PC-3 (cell line): ENCODE measurements around the gene DNER. TPM values are rescaled to one million over a fixed set of nuclear protein-coding genes. Genes with fewer than 3 reads are reported as not detected.
A peak's percentile ranks its signal among the peaks of the same experiment; 100 is the strongest.

ENCODE experiments used
- ATAC-seq: fragments of 200-7000 bp; cut with Tn5 transposase; 2 replicates; pipeline ENCODE4 v1.9.1; 2020; ENCODE audit warnings: mild to moderate bottlenecking, moderate library complexity
- BruUV-seq: library from RNA; stranded (reverse); fragments of 400-500 nt; replicated peaks from 2 replicates; lab custom pipeline; 2021; lab: Mats Ljungman, UMichigan
- CTCF ChIA-PET: fragments of 300-600 bp; sonication (Branson Sonifier 250); formaldehyde crosslinking; loops from one replicate; lab custom pipeline; 2022; ENCODE audit warnings: antibody characterized with exemption; lab: Charles Lee
- POLR2A ChIA-PET: fragments of 300-600 bp; sonication (Branson Sonifier 250); formaldehyde crosslinking; loops from one replicate; lab custom pipeline; 2022; ENCODE audit warnings: antibody characterized with exemption; ENCODE audit not compliant: unreplicated experiment; lab: Charles Lee
- DNase-seq: peaks from one replicate; pipeline ENCODE4 v3.0.0-alpha.2; 2015
- H2AFZ ChIP-seq: fragments of 300-600 bp; sonication (generic); 2 replicates; pipeline ENCODE4 v1.6.0; 2016; ENCODE audit warnings: antibody characterized with exemption, low read length
- H3F3A ChIP-seq: fragments of 300-600 bp; sonication (generic); one replicate; pipeline ENCODE4 v1.6.0; 2017; ENCODE audit warnings: antibody characterized with exemption, low read length, control low read depth, mild to moderate bottlenecking; ENCODE audit not compliant: unreplicated experiment
- H3K27ac ChIP-seq: fragments of 300-600 bp; sonication (generic); 2 replicates; pipeline ENCODE4 v1.5.1; 2016; ENCODE audit warnings: mild to moderate bottlenecking, low read length
- H3K27me3 ChIP-seq: fragments of 300-600 bp; sonication (generic); 2 replicates; pipeline ENCODE4 v1.6.1; 2016; ENCODE audit warnings: low read length, mixed read lengths
- H3K36me3 ChIP-seq: fragments of 300-600 bp; sonication (generic); 2 replicates; pipeline ENCODE4 v1.6.1; 2016; ENCODE audit warnings: low read depth, mixed run types, low read length, mixed read lengths
- H3K4me1 ChIP-seq: fragments of 300-600 bp; sonication (generic); 2 replicates; pipeline ENCODE4 v1.5.1; 2016; ENCODE audit warnings: low read length; ENCODE audit not compliant: insufficient read depth
- H3K4me2 ChIP-seq: fragments of 300-600 bp; sonication (generic); 2 replicates; pipeline ENCODE4 v1.6.0; 2016; ENCODE audit warnings: low read length
- H3K4me3 ChIP-seq: fragments of 300-600 bp; sonication (generic); 2 replicates; pipeline ENCODE4 v1.5.1; 2016; ENCODE audit warnings: mild to moderate bottlenecking, low read length, mixed read lengths
- H3K79me2 ChIP-seq: fragments of 300-600 bp; sonication (generic); 2 replicates; pipeline ENCODE4 v1.6.1; 2017; ENCODE audit warnings: low read length, mixed read lengths
- H3K9ac ChIP-seq: fragments of 300-600 bp; sonication (generic); 2 replicates; pipeline ENCODE4 v1.6.0; 2016; ENCODE audit warnings: mild to moderate bottlenecking, low read length
- H3K9me2 ChIP-seq: fragments of 300-600 bp; sonication (generic); replicated peaks from 2 replicates; pipeline ENCODE4 v1.6.1; 2016; ENCODE audit warnings: mixed run types, low read length, mixed read lengths
- H3K9me3 ChIP-seq: fragments of 300-600 bp; sonication (generic); 2 replicates; pipeline ENCODE4 v1.6.1; 2016; ENCODE audit warnings: low read length, mixed read lengths
- H4K20me1 ChIP-seq: fragments of 300-600 bp; sonication (generic); 2 replicates; pipeline ENCODE4 v1.6.1; 2016; ENCODE audit warnings: low read length, mixed read lengths
- CTCF ChIP-seq: fragments of 300-600 bp; sonication (generic); conservative IDR thresholded peaks from 2 replicates; pipeline ENCODE4 v1.5.1; 2017; ENCODE audit warnings: antibody characterized with exemption, low read depth, mild to moderate bottlenecking, low read length
- EZH2 ChIP-seq: fragments of 300-600 bp; sonication (generic); IDR thresholded peaks from one replicate; pipeline ENCODE4 v1.6.1; 2017; ENCODE audit warnings: antibody characterized with exemption, mild to moderate bottlenecking, low read length; ENCODE audit not compliant: unreplicated experiment
- EZH2phosphoT487 ChIP-seq: fragments of 300-600 bp; sonication (generic); IDR thresholded peaks from 2 replicates; pipeline ENCODE4 v1.6.1; 2018; ENCODE audit warnings: mild to moderate bottlenecking, antibody characterized with exemption, low read length, borderline replicate concordance
- intact Hi-C: fragments of 100-400 bp; cut with micrococcal nuclease; formaldehyde crosslinking; loops from 2 replicates; pipeline ENCODE4 v1.9.0; 2023
- total RNA-seq: library from RNA; depleted of rRNA; stranded (reverse); fragments of >200 nt; gene quantifications from 2 replicates; pipeline ENCODE4 v1.2.3, GENCODE V29; 2014

DNER gene
- total RNA-seq, 1 experiment from 2014 or later: 1.1 TPM

- DNase-seq: no peak
- H3K27ac ChIP-seq: peak overlapping the region; percentile 90
Observed at GRCh38 chr2:229344955-229345354, 369.4 kb downstream of the DNER start.

GRCh38 chr2:229344151-229344551 is 370.2 kb downstream of the DNER start:
- Histone ChIP-seq H3F3A (no peaks in the 10 kb centered on the region), H3K9me2 (no peaks in the 10 kb centered on the region), H3K4me2 (peak overlapping the region; percentile 55), H3K36me3 (no peaks in the 10 kb centered on the region), H3K27ac (peak overlapping the region; percentile 90), H3K4me1 (peaks cover 30% of the 10 kb centered on the region), H3K9ac (peak overlapping the region; percentile 62), H3K4me3 (no peak overlapping the region), H4K20me1 (no peaks in the 10 kb centered on the region), H3K79me2 (no peaks in the 10 kb centered on the region), H2AFZ (peak overlapping the region; percentile 59), H3K27me3 (no peaks in the 10 kb centered on the region), H3K9me3 (no peaks in the 10 kb centered on the region)
- BruUV-seq: no TSS peak
- intact Hi-C loops: loop anchor here (1.0 to 10.0 kb wide), 3 partner anchors 64 to 371 kb away; partner anchors contain the start of gene DNER
- ATAC-seq (peak; percentile 84), DNase-seq (peak; percentile 80)
- TF ChIP-seq EZH2: no peak
- TF ChIP-seq EZH2phosphoT487: no peak
- no peak for TF ChIP-seq CTCF
- ChIA-PET CTCF (interaction anchor here (0.6 kb wide), 1 partner anchor 301 kb away, joined by 3 read pairs; no protein-coding TSS in a partner anchor), POLR2A (interaction anchor here (0.6 kb wide), 1 partner anchor 1938 kb away, joined by 4 read pairs; no protein-coding TSS in a partner anchor)

More at GRCh38 chr2:229344955-229345354, 369.4 kb downstream of the DNER start:
- POLR2A ChIA-PET: no interaction called here
- TF ChIP-seq EZH2 (no peak), EZH2phosphoT487 (no peak), CTCF (no peak)
- no peak for ATAC-seq
- Histone ChIP-seq H3K9me2 (no peaks in the 10 kb centered on the region), H3K4me1 (peaks cover 32% of the 10 kb centered on the region), H3K27me3 (no peaks in the 10 kb centered on the region), H4K20me1 (no peaks in the 10 kb centered on the region), H2AFZ (peak overlapping the region; percentile 59; the same call in 1 of the 2 replicates), H3K9ac (peak overlapping the region; percentile 62; the same call in 1 of the 2 replicates), H3K4me3 (no peak overlapping the region), H3K4me2 (no peak overlapping the region), H3K9me3 (no peaks in the 10 kb centered on the region), H3F3A (no peaks in the 10 kb centered on the region), H3K79me2 (no peaks in the 10 kb centered on the region), H3K36me3 (no peaks in the 10 kb centered on the region)
- intact Hi-C loops: loop anchor here (1.0 to 10.0 kb wide), 3 partner anchors 63 to 370 kb away; partner anchors contain the start of gene DNER
- no TSS peak for BruUV-seq
- CTCF ChIA-PET: no interaction called here

GRCh38 chr2:229343661-229344060 is 370.7 kb downstream of the DNER start:
- Histone ChIP-seq H2AFZ (peak overlapping the region; percentile 59; the same call in 1 of the 2 replicates), H3K9me3 (no peaks in the 10 kb centered on the region)
- intact Hi-C loops: loop anchor here (1.0 to 10.0 kb wide), 3 partner anchors 65 to 371 kb away; partner anchors contain the start of gene DNER

More at GRCh38 chr2:229343661-229344060, 370.7 kb downstream of the DNER start:
- no peaks in the 10 kb centered on the region for H3K36me3 ChIP-seq
- H3K9ac ChIP-seq: peak overlapping the region; percentile 15; the same call in 1 of the 2 replicates
- ATAC-seq (no peak; the same call in 1 of the 2 replicates), DNase-seq (no peak)
- H3K79me2 ChIP-seq: no peaks in the 10 kb centered on the region
- no peaks in the 10 kb centered on the region for H3K27me3 ChIP-seq
- peak overlapping the region; percentile 55 for H3K4me2 ChIP-seq
- peak overlapping the region; percentile 90 for H3K27ac ChIP-seq
- H3K9me2 ChIP-seq: no peaks in the 10 kb centered on the region
- H3K4me3 ChIP-seq: no peak overlapping the region
- no peaks in the 10 kb centered on the region for H4K20me1 ChIP-seq
- no TSS peak for BruUV-seq
- TF ChIP-seq CTCF (no peak), EZH2 (no peak)
- peaks cover 30% of the 10 kb centered on the region for H3K4me1 ChIP-seq
- CTCF ChIA-PET: no interaction called here
- no peaks in the 10 kb centered on the region for H3F3A ChIP-seq
- POLR2A ChIA-PET: interaction anchor here (0.6 kb wide), 2 partner anchors 243 to 1937 kb away, joined by 4 to 7 read pairs; no protein-coding TSS in a partner anchor
